Hepatocyte (in vitro differentiated cells): ENCODE measurements around the gene SOX8. TPM values are rescaled to one million over a fixed set of nuclear protein-coding genes. Genes with fewer than 3 reads are reported as not detected.
A peak's percentile ranks its signal among the peaks of the same experiment; 100 is the strongest.

Experiments used
- DNase-seq: peaks from one replicate; pipeline ENCODE4 v3.0.0-alpha.2; 2016; ENCODE audit warnings: low spot score
- H2AFZ ChIP-seq: fragments of 200-600 bp; sonication (generic); 2 replicates; pipeline ENCODE4 v1.6.0; 2016; ENCODE audit warnings: antibody characterized with exemption, mild to moderate bottlenecking
- H3K27ac ChIP-seq: fragments of 200-600 bp; sonication (generic); 2 replicates; pipeline ENCODE4 v1.5.1; 2016; ENCODE audit warnings: mild to moderate bottlenecking
- H3K27me3 ChIP-seq: fragments of 200-600 bp; sonication (generic); 2 replicates; pipeline ENCODE4 v1.6.1; 2016
- H3K36me3 ChIP-seq: fragments of 200-600 bp; sonication (generic); replicated peaks from 2 replicates; pipeline ENCODE4 v1.5.1; 2016; ENCODE audit warnings: low read depth; ENCODE audit not compliant: insufficient read depth
- H3K4me1 ChIP-seq: fragments of 200-600 bp; sonication (generic); 2 replicates; pipeline ENCODE4 v1.5.1; 2016; ENCODE audit warnings: mild to moderate bottlenecking, moderate library complexity; ENCODE audit not compliant: insufficient read depth
- H3K4me2 ChIP-seq: fragments of 200-600 bp; sonication (generic); 2 replicates; pipeline ENCODE4 v1.6.0; 2016
- H3K4me3 ChIP-seq: fragments of 200-600 bp; sonication (generic); 2 replicates; pipeline ENCODE4 v1.5.1; 2016; ENCODE audit warnings: mild to moderate bottlenecking
- H3K79me2 ChIP-seq: fragments of 200-600 bp; sonication (generic); 2 replicates; pipeline ENCODE4 v1.6.0; 2017; ENCODE audit warnings: mild to moderate bottlenecking
- H3K9me2 ChIP-seq: fragments of 200-600 bp; sonication (generic); replicated peaks from 2 replicates; pipeline ENCODE4 v1.6.0; 2017; ENCODE audit warnings: mild to moderate bottlenecking; ENCODE audit not compliant: insufficient read depth
- H3K9me3 ChIP-seq: fragments of 200-600 bp; sonication (generic); 2 replicates; pipeline ENCODE4 v1.5.1; 2016; ENCODE audit warnings: low read depth, mild to moderate bottlenecking
- H4K20me1 ChIP-seq: fragments of 200-600 bp; sonication (generic); 2 replicates; pipeline ENCODE4 v1.6.0; 2016; ENCODE audit warnings: mild to moderate bottlenecking; ENCODE audit not compliant: insufficient read depth, poor library complexity, severe bottlenecking
- EZH2 ChIP-seq: fragments of 200-600 bp; sonication (generic); IDR thresholded peaks from 2 replicates; pipeline ENCODE4 v1.6.1; 2016; ENCODE audit warnings: antibody characterized with exemption, mild to moderate bottlenecking, borderline replicate concordance
- EZH2phosphoT487 ChIP-seq: fragments of 200-600 bp; sonication (generic); IDR thresholded peaks from one replicate; pipeline ENCODE4 v1.6.1; 2018; ENCODE audit warnings: antibody characterized with exemption, mild to moderate bottlenecking, low read depth, moderate library complexity; ENCODE audit not compliant: unreplicated experiment, severe bottlenecking
- WGBS: methylation state at CpG from one replicate; pipeline ENCODE4 v1.1.6; 2016; ENCODE audit warnings: low lambda C conversion rate; ENCODE audit errors: missing lambda C conversion rate; 5-methylcytosine and 5-hydroxymethylcytosine counted together
- polyA plus RNA-seq: library from polyadenylated mRNA; unstranded; fragments of >200 nt; fragmentation: Nextera tagmentation; extraction: Ambion mirVana; gene quantifications from 2 replicates; pipeline ENCODE4 v1.2.1, GENCODE V29; 2016
- total RNA-seq: library from RNA; depleted of rRNA; stranded (reverse); fragments of >200 nt; gene quantifications from 2 replicates; pipeline ENCODE4 v1.2.3, GENCODE V29; 2014
- TF ChIP-seq, protein P1 (sequence below): fragments of 200-600 bp; sonication (generic); IDR thresholded peaks from 2 replicates; pipeline ENCODE4 v1.5.1; 2016; ENCODE audit warnings: antibody characterized with exemption, mild to moderate bottlenecking; ENCODE audit not compliant: poor library complexity

Gene SOX8
- total and polyA plus RNA-seq, 2 experiments from 2014 or later = 3.8 to 4.7 TPM

DNA sequence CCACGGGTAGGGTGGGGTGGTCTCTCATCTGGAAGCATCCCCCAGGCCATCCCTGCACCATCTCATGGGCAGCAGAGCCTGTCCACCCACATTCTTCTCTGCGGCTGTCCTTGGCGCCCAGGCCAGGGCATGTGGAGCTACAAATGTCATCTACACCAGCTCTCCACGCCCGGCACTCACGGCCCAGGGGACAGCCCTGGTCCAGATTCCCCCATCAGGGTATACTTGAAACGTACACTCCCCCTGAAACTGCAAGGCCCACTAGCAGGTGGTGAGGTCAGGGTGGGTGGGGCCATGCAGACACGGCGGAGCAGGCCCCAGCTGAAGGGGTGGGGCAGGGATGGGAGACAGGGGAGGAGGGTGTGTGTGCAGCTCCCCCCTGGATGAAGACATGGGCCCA, 3.2 kb upstream of the SOX8 start:
- no peak for DNase-seq
- Histone ChIP-seq H3K27ac (no peak overlapping the region), H3K4me2 (no peak overlapping the region), H4K20me1 (peaks cover 2% of the 10 kb centered on the region), H3K9me2 (no peaks in the 10 kb centered on the region), H3K36me3 (no peaks in the 10 kb centered on the region), H3K27me3 (peaks cover 22% of the 10 kb centered on the region), H3K79me2 (no peaks in the 10 kb centered on the region), H2AFZ (no peak overlapping the region), H3K9me3 (no peaks in the 10 kb centered on the region), H3K4me3 (no peak overlapping the region), H3K4me1 (peaks cover 11% of the 10 kb centered on the region)
- no peak for TF ChIP-seq EZH2
- no peak for TF ChIP-seq EZH2phosphoT487
- TF ChIP-seq, protein P1, sequence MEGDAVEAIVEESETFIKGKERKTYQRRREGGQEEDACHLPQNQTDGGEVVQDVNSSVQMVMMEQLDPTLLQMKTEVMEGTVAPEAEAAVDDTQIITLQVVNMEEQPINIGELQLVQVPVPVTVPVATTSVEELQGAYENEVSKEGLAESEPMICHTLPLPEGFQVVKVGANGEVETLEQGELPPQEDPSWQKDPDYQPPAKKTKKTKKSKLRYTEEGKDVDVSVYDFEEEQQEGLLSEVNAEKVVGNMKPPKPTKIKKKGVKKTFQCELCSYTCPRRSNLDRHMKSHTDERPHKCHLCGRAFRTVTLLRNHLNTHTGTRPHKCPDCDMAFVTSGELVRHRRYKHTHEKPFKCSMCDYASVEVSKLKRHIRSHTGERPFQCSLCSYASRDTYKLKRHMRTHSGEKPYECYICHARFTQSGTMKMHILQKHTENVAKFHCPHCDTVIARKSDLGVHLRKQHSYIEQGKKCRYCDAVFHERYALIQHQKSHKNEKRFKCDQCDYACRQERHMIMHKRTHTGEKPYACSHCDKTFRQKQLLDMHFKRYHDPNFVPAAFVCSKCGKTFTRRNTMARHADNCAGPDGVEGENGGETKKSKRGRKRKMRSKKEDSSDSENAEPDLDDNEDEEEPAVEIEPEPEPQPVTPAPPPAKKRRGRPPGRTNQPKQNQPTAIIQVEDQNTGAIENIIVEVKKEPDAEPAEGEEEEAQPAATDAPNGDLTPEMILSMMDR = no peak
- 67% methylated on average over 9 of the region's 9 CpGs for WGBS

DNA sequence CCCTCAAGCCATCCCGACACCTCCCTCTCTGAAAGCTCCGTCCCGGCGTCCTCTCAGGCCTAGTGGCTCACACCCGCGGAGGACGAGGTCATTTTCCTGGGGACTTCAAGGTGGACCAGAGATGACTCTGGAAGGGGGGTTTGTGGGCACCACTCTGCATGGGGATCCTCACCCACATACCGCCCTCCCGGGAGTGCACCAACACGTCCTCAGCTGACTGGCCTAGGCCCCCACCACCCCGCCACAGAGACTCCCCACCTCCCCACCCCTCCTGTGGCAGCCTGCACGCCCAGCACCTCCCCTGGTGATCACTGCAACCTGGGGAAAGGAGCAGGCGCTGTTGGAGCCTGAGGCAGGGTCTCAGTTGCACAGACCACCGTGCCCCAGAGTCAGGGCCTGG, 2.4 kb upstream of the SOX8 start:
- Histone ChIP-seq H3K4me1 (peaks cover 11% of the 10 kb centered on the region), H3K36me3 (no peaks in the 10 kb centered on the region)

DNA sequence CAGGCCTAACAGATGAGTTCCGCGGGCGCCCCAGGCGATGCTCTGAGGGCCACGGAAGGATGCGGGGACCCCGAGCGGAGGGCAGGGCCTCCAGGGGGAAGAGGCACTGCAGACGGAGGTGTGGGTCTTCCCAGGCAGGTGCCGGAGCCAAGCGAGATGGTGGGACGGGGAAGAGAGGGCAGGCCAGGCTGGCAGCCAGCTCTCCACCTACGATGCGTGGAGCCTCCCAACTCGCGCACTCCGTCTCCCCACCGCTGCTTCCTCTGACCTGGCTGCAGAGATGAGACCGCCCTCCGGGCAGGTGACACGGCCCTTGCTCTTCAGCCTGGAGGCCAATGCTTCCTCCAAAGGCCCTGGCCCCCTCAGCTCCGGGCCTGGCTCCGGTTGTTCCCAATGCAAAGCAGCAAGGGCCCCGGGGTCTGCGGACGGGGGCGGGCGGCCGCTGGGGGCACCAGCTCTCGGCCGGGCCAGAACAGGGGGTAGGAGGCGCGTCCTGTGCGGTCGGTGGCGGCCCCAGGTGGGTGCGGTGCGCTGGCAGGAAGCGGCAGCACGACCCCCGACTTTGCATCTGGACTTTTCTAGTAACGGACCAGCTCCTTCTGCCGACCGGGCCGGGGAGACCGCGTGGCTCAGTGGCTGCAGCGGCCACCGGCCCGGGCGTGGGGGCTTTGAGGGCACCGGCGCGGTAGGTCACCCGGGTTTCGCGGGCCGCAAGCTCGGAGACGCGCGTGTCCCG, 1.5 kb upstream of the SOX8 start:
- Histone ChIP-seq H4K20me1 (peaks cover 2% of the 10 kb centered on the region), H2AFZ (no peak overlapping the region), H3K4me1 (peaks cover 11% of the 10 kb centered on the region), H3K27ac (no peak overlapping the region), H3K4me2 (peak overlapping the region; percentile 98), H3K9me2 (no peaks in the 10 kb centered on the region), H3K79me2 (no peaks in the 10 kb centered on the region), H3K9me3 (no peaks in the 10 kb centered on the region), H3K4me3 (peak overlapping the region; percentile 61), H3K27me3 (peaks cover 22% of the 10 kb centered on the region), H3K36me3 (no peaks in the 10 kb centered on the region)
- DNase-seq = no peak
- no peak for TF ChIP-seq EZH2
- TF ChIP-seq EZH2phosphoT487 = no peak
- TF ChIP-seq, protein P1 = no peak
- WGBS = 34% methylated on average over 49 of the region's 63 CpGs

More for the DNA sequence above, 2.4 kb upstream of the SOX8 start:
- no peak for DNase-seq
- H3K27ac ChIP-seq = no peak overlapping the region
- no peak overlapping the region for H3K4me2 ChIP-seq
- H3K79me2 ChIP-seq = no peaks in the 10 kb centered on the region
- no peak overlapping the region for H2AFZ ChIP-seq
- no peaks in the 10 kb centered on the region for H3K9me2 ChIP-seq
- H3K27me3 ChIP-seq = peaks cover 22% of the 10 kb centered on the region
- H4K20me1 ChIP-seq = peaks cover 2% of the 10 kb centered on the region
- no peaks in the 10 kb centered on the region for H3K9me3 ChIP-seq
- H3K4me3 ChIP-seq = no peak overlapping the region
- 94% methylated on average over 9 of the region's 14 CpGs for WGBS
- TF ChIP-seq EZH2 = no peak

DNA sequence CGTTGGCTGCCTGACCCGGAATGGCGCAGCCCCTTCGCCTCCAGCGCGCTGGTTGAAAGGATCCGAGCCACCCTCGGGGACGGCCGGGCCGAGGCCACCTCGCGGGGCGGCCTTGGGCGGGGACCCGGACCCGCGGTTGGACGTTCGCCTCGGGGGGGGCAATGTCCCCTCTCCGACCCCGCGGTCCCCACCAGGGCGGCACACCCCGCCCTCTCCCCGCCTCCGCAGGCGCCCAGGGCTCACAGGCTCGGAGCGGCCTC, 1.0 kb upstream of the SOX8 start:
- Histone ChIP-seq H2AFZ (peak overlapping the region; percentile 35), H3K36me3 (no peaks in the 10 kb centered on the region), H4K20me1 (peaks cover 2% of the 10 kb centered on the region), H3K4me2 (peak overlapping the region; percentile 98), H3K79me2 (no peaks in the 10 kb centered on the region), H3K9me3 (no peaks in the 10 kb centered on the region), H3K27me3 (peaks cover 22% of the 10 kb centered on the region), H3K9me2 (no peaks in the 10 kb centered on the region), H3K27ac (no peak overlapping the region), H3K4me3 (peak overlapping the region; percentile 61), H3K4me1 (peaks cover 11% of the 10 kb centered on the region)
- no peak for DNase-seq
- TF ChIP-seq EZH2phosphoT487 (no peak), EZH2 (no peak)
- TF ChIP-seq, protein P1 = no peak
- WGBS = 0% methylated on average over 1 of the region's 31 CpGs
